ENCODE data around the gene PRR5L. TPM values are rescaled to one million over a fixed set of nuclear protein-coding genes. Genes with fewer than 3 reads are reported as not detected.

Gene PRR5L
- total and polyA plus RNA-seq, 2 experiments from 2014 or later = 3.1 to 8.9 TPM

- H3K36me3 Mint-ChIP-seq (ENCODE audit: low read depth) = no peaks in the 10 kb centered on the region
- TF ChIP-seq ZNF114 (CRISPR knock-in tag; IDR thresholded peaks at IDR 0.05) (no peak), POLR2AphosphoS5 (IDR thresholded peaks at IDR 0.05; ENCODE audit: low read depth) (no peak)
- Histone ChIP-seq H3K4me3 (no peak overlapping the region), H3K27me3 (ENCODE audit: insufficient read depth) (no peaks in the 10 kb centered on the region), H3K79me2 (replicated peaks; ENCODE audit: insufficient read depth) (no peaks in the 10 kb centered on the region), H3K27ac (ENCODE audit: low read depth) (no peak overlapping the region), H3K4me1 (ENCODE audit: insufficient read depth) (no peaks in the 10 kb centered on the region), H4K20me1 (replicated peaks; ENCODE audit: insufficient read depth) (no peaks in the 10 kb centered on the region), H2AFZ (no peak overlapping the region), H3K4me2 (no peak overlapping the region), H3K9me2 (ENCODE audit: insufficient read depth) (0 out of 2 replicates have a peak, but pooled peaks cover 5% of the 10 kb centered on the region), H3F3A (replicated peaks; ENCODE audit: low read depth) (no peaks in the 10 kb centered on the region), H3K36me3 (ENCODE audit: insufficient read depth) (no peaks in the 10 kb centered on the region)
- no peak overlapping the region for H3K4me3 Mint-ChIP-seq
- DNase-seq (ENCODE audit: low spot score) (no peak), ATAC-seq (no peak)
- no peaks in the 10 kb centered on the region for H3K4me1 Mint-ChIP-seq
- no peak overlapping the region for H3K27ac Mint-ChIP-seq
- H3K27me3 Mint-ChIP-seq (ENCODE audit: insufficient read depth, low read depth, poor library complexity) = peaks cover 5% of the 10 kb centered on the region
- H3K9me3 Mint-ChIP-seq = no peaks in the 10 kb centered on the region
Observed at GRCh38 chr11:36342327-36342726, 46.2 kb downstream of the PRR5L start.

GRCh38 chr11:36343436-36343835 lies 47.3 kb downstream of the PRR5L start:
- Mint-ChIP-seq H3K36me3 (ENCODE audit: low read depth) (no peaks in the 10 kb centered on the region), H3K27ac (no peak overlapping the region), H3K27me3 (ENCODE audit: insufficient read depth, low read depth, poor library complexity) (peaks cover 5% of the 10 kb centered on the region), H3K9me3 (no peaks in the 10 kb centered on the region), H3K4me1 (no peaks in the 10 kb centered on the region), H3K4me3 (no peak overlapping the region)
- H3K27ac ChIP-seq (ENCODE audit: low read depth) = no peak overlapping the region
- ATAC-seq (no peak), DNase-seq (ENCODE audit: low spot score) (no peak)
- H3F3A ChIP-seq (replicated peaks; ENCODE audit: low read depth) = no peaks in the 10 kb centered on the region
- no peaks in the 10 kb centered on the region for H3K4me1 ChIP-seq (ENCODE audit: insufficient read depth)
- H3K9me2 ChIP-seq (ENCODE audit: insufficient read depth) = 0 out of 2 replicates have a peak, but pooled peaks cover 5% of the 10 kb centered on the region
- no peak overlapping the region for H3K4me3 ChIP-seq
- no peaks in the 10 kb centered on the region for H3K36me3 ChIP-seq (ENCODE audit: insufficient read depth)
- H3K27me3 ChIP-seq (ENCODE audit: insufficient read depth) = no peaks in the 10 kb centered on the region
- no peak overlapping the region for H2AFZ ChIP-seq
- no peaks in the 10 kb centered on the region for H3K79me2 ChIP-seq (replicated peaks; ENCODE audit: insufficient read depth)
- no peak overlapping the region for H3K4me2 ChIP-seq
- no peaks in the 10 kb centered on the region for H4K20me1 ChIP-seq (replicated peaks; ENCODE audit: insufficient read depth)
- no peak for TF ChIP-seq ZNF462 (CRISPR knock-in tag; IDR thresholded peaks at IDR 0.05)
- no peak for TF ChIP-seq CREB1 (CRISPR knock-in tag; IDR thresholded peaks at IDR 0.05; ENCODE audit: low read depth)
- TF ChIP-seq ETS1 (IDR thresholded peaks at IDR 0.05) = no peak
- no peak for TF ChIP-seq ZNF114 (CRISPR knock-in tag; IDR thresholded peaks at IDR 0.05)

Measured in GM23338 (cell line).